Keratinocyte (primary cell): Measurements from ENCODE around the gene SYNE1.

Source experiments
- CTCF ChIP-seq, 3 experiments: IDR thresholded peaks in 1 of 3; conservative IDR thresholded peaks in 1 of 3; optimal IDR thresholded peaks in 1 of 3; 2 replicates in 2 of 3; 3 replicates in 1 of 3; pipeline versions ENCODE3 to v1.5.1; 2011; ENCODE audit warnings: low read length in 3 of 3, mild to moderate bottlenecking in 3 of 3, moderate library complexity in 2 of 3, control low read depth in 1 of 3, inconsistent platforms in 1 of 3; ENCODE audit not compliant: insufficient read depth in 2 of 3; ENCODE audit errors: extremely low read depth in 1 of 3
- EZH2 ChIP-seq: IDR thresholded peaks from one replicate; pipeline ENCODE4 v1.6.1; 2012; ENCODE audit warnings: inconsistent platforms, mild to moderate bottlenecking, low read length, moderate library complexity

GRCh38 chr6:152296648-152297376 is 340.4 kb downstream of the SYNE1 start:
- TF ChIP-seq CTCF (optimal IDR thresholded peaks at IDR 0.05 in 1 of 3, IDR thresholded peaks at IDR 0.05 in 1 of 3, conservative IDR thresholded peaks at IDR 0.05 in 1 of 3; ENCODE audit: extremely low read depth in 1 of 3, insufficient read depth in 2 of 3, low read length in 3 of 3) (no peak), EZH2 (no peak)
